Measurements from ENCODE around the gene PDE7B. TPM values are rescaled to one million over a fixed set of nuclear protein-coding genes. Genes with fewer than 3 reads are reported as not detected.
A peak's percentile ranks its signal among the peaks of the same experiment; 100 is the strongest.

The PDE7B gene
- total and polyA plus RNA-seq, 2 of the 4 experiments (the other 2 are of a cell fraction) = 7.8 to 12.4 TPM

DNA sequence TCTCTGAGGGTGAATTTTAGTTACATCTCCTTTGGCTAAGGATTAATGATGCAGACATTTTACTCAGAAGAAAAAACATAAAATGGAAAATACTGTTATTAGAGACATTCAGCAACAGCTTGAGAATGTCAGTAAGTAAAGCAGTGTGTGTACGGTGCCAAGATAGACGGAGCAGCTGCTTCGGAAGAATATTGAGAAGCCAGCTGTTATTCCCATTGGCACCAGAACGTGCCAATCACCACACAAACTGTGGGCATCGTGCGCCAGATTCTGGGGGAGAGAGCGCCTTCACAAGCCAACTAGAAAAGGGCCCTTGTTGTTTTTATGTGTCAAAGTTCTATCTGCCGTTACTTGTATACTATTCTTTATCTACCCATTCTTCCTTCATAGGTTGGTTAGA, 235.2 kb downstream of the PDE7B start:
- no peak overlapping the region for H2AFZ ChIP-seq (replicated peaks; ENCODE audit: low read length, poor library complexity)
- peaks cover 33 to 79% of the 10 kb centered on the region in 2 experiments for H3K79me1 ChIP-seq (ENCODE audit: low read depth in 1 of 2, low read length in 2 of 2)
- H3K27ac ChIP-seq (ENCODE audit: insufficient read depth, low read length) = peak overlapping the region; percentile 32; the same call in 1 of the 2 replicates
- H3K9me1 ChIP-seq (ENCODE audit: insufficient read depth, low read length) = peaks cover 8% of the 10 kb centered on the region; the same call in 1 of the 2 replicates
- no peak overlapping the region for H2AK9ac ChIP-seq (replicated peaks; ENCODE audit: low read depth, low read length, poor library complexity)
- no TSS peak for BruUV-seq (replicated peaks)
- H2AK5ac ChIP-seq (ENCODE audit: low read depth, low read length) = no peak overlapping the region
- peak overlapping the region; percentile 8 for H3K4me2 ChIP-seq (ENCODE audit: low read depth, low read length)
- ATAC-seq (ENCODE audit: low read depth) (no peak), DNase-seq (no peak)
- no peaks in the 10 kb centered on the region for H3K27me3 ChIP-seq (ENCODE audit: control insufficient read depth, insufficient read depth, low read length)
- H3K56ac ChIP-seq (ENCODE audit: extremely low read depth, insufficient read depth, low read length) = no peak overlapping the region
- H4K20me1 ChIP-seq (ENCODE audit: insufficient read depth, low read length) = no peaks in the 10 kb centered on the region; the same call in 1 of the 2 replicates
- H2BK15ac ChIP-seq (ENCODE audit: low read depth, low read length) = no peak overlapping the region
- H3K9ac ChIP-seq (ENCODE audit: low read depth, low read length) = no peak overlapping the region
- H2BK5ac ChIP-seq (ENCODE audit: low read depth, low read length, poor library complexity, severe bottlenecking) = no peak overlapping the region
- H3K14ac ChIP-seq (replicated peaks; ENCODE audit: low read depth, low read length) = no peak overlapping the region
- dilution Hi-C loops (cut with HindIII; ENCODE audit: low sequenced_read_pairs, unreplicated experiment) = no loop called here
- H2BK20ac ChIP-seq (ENCODE audit: low read depth, low read length) = no peak overlapping the region
- H3K18ac ChIP-seq (ENCODE audit: low read depth, low read length) = no peak overlapping the region
- peaks cover 27% of the 10 kb centered on the region for H3K4me1 ChIP-seq (ENCODE audit: control insufficient read depth, insufficient read depth, low read length)
- whole genome bisulfite sequencing, 2 experiments (ENCODE audit: extremely low coverage in 2 of 2, insufficient read length in 1 of 2) = no CpG with 5 or more reads among the region's 8 CpGs
- POLR2A ChIA-PET (ENCODE audit: unreplicated experiment) = no interaction called here
- H3K4me3 ChIP-seq (ENCODE audit: insufficient read depth, low read depth, low read length) = no peak overlapping the region
- peak overlapping the region; percentile 6; the same call in 1 of the 2 replicates for H3K4ac ChIP-seq (ENCODE audit: low read depth, low read length)
- TF ChIP-seq RAD21 (IDR thresholded peaks at IDR 0.05; ENCODE audit: low read length) (no peak), BHLHE40 (IDR thresholded peaks at IDR 0.05; ENCODE audit: low read depth, low read length) (no peak), RFX5 (IDR thresholded peaks at IDR 0.05; ENCODE audit: low read depth, low read length) (no peak), MAFK (IDR thresholded peaks at IDR 0.05; ENCODE audit: low read depth, low read length) (no peak), RCOR1 (IDR thresholded peaks at IDR 0.05; ENCODE audit: insufficient replicate concordance, low read length) (no peak)
- in situ Hi-C loops (cut with MboI; ENCODE audit: low sequenced_read_pairs) = no loop called here
- peak overlapping the region; percentile 16; the same call in 1 of the 2 replicates for H2BK120ac ChIP-seq (ENCODE audit: low read depth, low read length)
- no peaks in the 10 kb centered on the region for H3K9me3 ChIP-seq (ENCODE audit: control insufficient read depth, insufficient read depth, low read length)
- peak overlapping the region in 1 of 2 experiments; percentile 61; a peak in 2 of 4 replicates for H4K8ac ChIP-seq (ENCODE audit: low read depth in 2 of 2, low read length in 2 of 2)
- intact Hi-C loops (cut with micrococcal nuclease) = no loop called here
- CTCF ChIA-PET = no interaction called here
- peaks cover 4% of the 10 kb centered on the region for H3K36me3 ChIP-seq (ENCODE audit: control insufficient read depth, insufficient read depth, low read length)
- no peak overlapping the region for H4K5ac ChIP-seq (ENCODE audit: low read depth, low read length)
- no peak overlapping the region for H4K91ac ChIP-seq (ENCODE audit: insufficient read depth, low read depth, low read length)
- no peak overlapping the region; the same call in 1 of the 2 replicates for H3K23ac ChIP-seq (ENCODE audit: low read depth, low read length)
